RWPE2 (cell line): ENCODE data around the gene LPCAT4.
"Not testable (repeated sequence)": the region's sequence is repeated elsewhere in the genome, so short reads cannot be mapped to it uniquely, and the experiment has no call there.

Experiments
- ATAC-seq: fragments of 200-7000 bp; cut with Tn5 transposase; 3 replicates; pipeline ENCODE4 v1.9.1; 2021; ENCODE audit warnings: low read depth
- DNase-seq: peaks from one replicate; pipeline ENCODE4 v3.0.0-alpha.2; 2020; ENCODE audit warnings: low spot score
- H3K27ac ChIP-seq: fragments of 450-650 bp; 2 replicates; pipeline ENCODE4 v1.5.1; 2017; ENCODE audit warnings: mild to moderate bottlenecking; ENCODE audit not compliant: poor library complexity, severe bottlenecking
- H3K27me3 ChIP-seq: fragments of 250-450 bp; sonication (Bioruptor Pico); 2 replicates; pipeline ENCODE4 v1.5.1; 2021; ENCODE audit warnings: mild to moderate bottlenecking, moderate library complexity; ENCODE audit not compliant: insufficient read depth, poor library complexity, severe bottlenecking
- H3K36me3 ChIP-seq: fragments of 250-450 bp; sonication (Bioruptor Pico); 2 replicates; pipeline ENCODE4 v1.5.1; 2020; ENCODE audit warnings: low read depth, mild to moderate bottlenecking, moderate library complexity
- H3K4me1 ChIP-seq: fragments of 250-450 bp; sonication (Bioruptor Pico); 2 replicates; pipeline ENCODE4 v1.5.1; 2021; ENCODE audit warnings: mild to moderate bottlenecking, moderate library complexity; ENCODE audit not compliant: insufficient read depth, poor library complexity, severe bottlenecking
- H3K4me3 ChIP-seq: fragments of 250-450 bp; sonication (Bioruptor Pico); 2 replicates; pipeline ENCODE4 v1.5.1; 2021; ENCODE audit warnings: mild to moderate bottlenecking, moderate library complexity; ENCODE audit not compliant: severe bottlenecking
- H3K9me3 ChIP-seq: fragments of 250-450 bp; sonication (Bioruptor Pico); 2 replicates; pipeline ENCODE4 v1.5.1; 2021; ENCODE audit warnings: mild to moderate bottlenecking, moderate library complexity; ENCODE audit not compliant: severe bottlenecking
- TF ChIP-seq, protein P1 (sequence below): fragments of 450-650 bp; IDR thresholded peaks from one replicate; pipeline ENCODE4 v1.5.1; 2017; ENCODE audit warnings: mild to moderate bottlenecking, moderate library complexity; ENCODE audit not compliant: poor library complexity, severe bottlenecking

LPCAT4 gene, protein sequence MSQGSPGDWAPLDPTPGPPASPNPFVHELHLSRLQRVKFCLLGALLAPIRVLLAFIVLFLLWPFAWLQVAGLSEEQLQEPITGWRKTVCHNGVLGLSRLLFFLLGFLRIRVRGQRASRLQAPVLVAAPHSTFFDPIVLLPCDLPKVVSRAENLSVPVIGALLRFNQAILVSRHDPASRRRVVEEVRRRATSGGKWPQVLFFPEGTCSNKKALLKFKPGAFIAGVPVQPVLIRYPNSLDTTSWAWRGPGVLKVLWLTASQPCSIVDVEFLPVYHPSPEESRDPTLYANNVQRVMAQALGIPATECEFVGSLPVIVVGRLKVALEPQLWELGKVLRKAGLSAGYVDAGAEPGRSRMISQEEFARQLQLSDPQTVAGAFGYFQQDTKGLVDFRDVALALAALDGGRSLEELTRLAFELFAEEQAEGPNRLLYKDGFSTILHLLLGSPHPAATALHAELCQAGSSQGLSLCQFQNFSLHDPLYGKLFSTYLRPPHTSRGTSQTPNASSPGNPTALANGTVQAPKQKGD

DNA sequence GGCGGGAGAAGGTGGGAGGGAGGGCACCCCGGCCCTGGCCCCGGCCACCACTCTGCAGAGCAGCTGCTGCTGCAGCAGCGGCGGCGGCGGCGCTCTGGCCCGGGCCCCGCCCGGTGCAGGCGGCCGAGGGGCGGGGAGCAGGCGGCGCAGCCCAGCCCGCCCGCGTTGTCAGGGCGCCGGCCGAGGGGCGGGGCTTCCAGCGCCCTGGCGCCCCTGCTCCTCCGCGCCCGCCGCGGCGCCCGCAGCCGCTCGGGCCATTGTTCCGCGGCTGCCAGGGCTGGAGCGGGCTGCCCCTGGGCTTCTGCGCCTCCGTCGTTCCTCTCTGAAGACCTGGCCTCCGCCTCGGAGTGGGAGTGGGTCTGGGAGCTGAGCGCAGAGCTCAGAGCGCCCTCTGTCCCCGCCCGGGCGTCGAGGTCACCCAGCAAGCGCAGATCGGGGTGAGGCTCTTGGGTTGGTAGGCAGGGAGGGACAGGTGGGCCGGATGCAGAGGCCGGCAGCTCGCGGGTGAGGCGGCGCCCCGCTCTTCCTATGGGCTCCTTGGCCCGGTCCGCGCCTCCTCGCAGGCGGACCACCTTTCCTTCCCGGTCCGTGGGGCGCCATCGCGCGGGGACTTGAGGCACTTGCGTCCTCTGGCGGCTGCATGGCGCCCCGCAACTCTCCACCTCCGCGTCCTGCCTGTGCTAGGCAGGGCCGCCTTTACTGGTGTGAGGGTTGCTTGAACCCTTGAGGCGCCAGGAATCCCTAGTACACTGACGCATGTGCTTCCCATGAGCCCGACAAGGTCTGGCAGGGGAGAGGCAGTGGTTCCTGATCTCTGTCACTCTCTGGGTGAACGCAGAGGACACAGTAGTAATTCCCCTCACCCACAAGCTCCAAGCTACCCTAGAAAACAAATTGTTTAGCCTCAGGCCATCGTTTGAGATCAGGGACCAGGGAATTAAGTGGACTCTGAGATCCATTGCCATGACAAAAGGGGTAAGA, at the start of gene LPCAT4:
TSS of gene LPCAT4 (minus strand) at position 96 of the 981 bp plus-strand sequence. CDS start 96 bp downstream, outside the sequence.
- TF ChIP-seq, protein P1, sequence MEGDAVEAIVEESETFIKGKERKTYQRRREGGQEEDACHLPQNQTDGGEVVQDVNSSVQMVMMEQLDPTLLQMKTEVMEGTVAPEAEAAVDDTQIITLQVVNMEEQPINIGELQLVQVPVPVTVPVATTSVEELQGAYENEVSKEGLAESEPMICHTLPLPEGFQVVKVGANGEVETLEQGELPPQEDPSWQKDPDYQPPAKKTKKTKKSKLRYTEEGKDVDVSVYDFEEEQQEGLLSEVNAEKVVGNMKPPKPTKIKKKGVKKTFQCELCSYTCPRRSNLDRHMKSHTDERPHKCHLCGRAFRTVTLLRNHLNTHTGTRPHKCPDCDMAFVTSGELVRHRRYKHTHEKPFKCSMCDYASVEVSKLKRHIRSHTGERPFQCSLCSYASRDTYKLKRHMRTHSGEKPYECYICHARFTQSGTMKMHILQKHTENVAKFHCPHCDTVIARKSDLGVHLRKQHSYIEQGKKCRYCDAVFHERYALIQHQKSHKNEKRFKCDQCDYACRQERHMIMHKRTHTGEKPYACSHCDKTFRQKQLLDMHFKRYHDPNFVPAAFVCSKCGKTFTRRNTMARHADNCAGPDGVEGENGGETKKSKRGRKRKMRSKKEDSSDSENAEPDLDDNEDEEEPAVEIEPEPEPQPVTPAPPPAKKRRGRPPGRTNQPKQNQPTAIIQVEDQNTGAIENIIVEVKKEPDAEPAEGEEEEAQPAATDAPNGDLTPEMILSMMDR: peak; percentile 100
- Histone ChIP-seq H3K36me3 (peaks cover 17% of the 10 kb centered on the region), H3K27ac (peak within 1 kb of the TSS; percentile 81), H3K27me3 (no peaks in the 10 kb centered on the region), H3K9me3 (no peaks in the 10 kb centered on the region), H3K4me1 (peaks cover 5% of the 10 kb centered on the region), H3K4me3 (peak within 1 kb of the TSS; percentile 59)
- ATAC-seq (peak; percentile 77), DNase-seq (peak; percentile 95)

DNA sequence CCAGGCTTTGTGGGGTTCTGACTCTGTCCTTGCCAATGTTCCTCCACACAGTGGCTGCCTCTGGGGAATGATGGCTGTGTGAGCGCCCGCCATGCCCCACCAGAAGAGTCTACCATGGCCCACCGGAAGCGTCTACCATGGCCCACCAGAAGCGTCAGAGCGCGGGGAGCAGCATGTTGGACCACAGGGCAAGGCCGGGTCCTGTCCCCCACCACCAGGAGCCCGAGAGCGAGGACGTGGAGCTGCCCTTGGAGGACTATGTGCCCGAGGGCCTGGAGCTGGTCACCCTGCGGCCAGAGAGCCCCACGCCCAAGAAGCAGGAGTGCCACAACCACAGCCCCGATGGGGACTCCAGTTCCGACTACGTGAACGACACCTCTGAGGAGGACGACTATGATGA, 42.5 kb upstream of the LPCAT4 start:
- not testable (repeated sequence) for H3K36me3 ChIP-seq, ATAC-seq, H3K9me3 ChIP-seq, DNase-seq, H3K4me3 ChIP-seq, H3K27me3 ChIP-seq, H3K4me1 ChIP-seq, H3K27ac ChIP-seq

DNA sequence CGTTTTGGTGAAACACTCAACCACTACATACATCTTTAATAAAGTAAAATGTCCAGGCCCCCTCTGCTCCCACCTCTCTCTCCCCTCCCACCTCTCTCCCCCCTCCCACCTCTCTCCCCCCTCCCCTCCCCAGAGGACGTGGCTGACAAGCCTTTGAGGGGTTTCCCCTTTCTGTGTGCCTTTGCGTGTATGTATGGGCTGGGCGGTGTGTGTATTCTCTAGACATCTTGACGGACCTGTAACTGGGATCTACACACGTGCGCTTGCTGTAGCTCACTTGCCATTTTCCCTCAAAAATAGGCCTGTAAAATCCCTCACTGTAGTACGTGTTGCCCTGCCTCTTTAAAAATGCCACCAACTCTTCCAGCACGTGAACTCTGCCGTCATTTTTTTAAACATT, 42.0 kb upstream of the LPCAT4 start:
- H3K4me3 ChIP-seq, DNase-seq, H3K9me3 ChIP-seq, H3K27ac ChIP-seq, H3K27me3 ChIP-seq, H3K36me3 ChIP-seq, H3K4me1 ChIP-seq, ATAC-seq: not testable (repeated sequence)

DNA sequence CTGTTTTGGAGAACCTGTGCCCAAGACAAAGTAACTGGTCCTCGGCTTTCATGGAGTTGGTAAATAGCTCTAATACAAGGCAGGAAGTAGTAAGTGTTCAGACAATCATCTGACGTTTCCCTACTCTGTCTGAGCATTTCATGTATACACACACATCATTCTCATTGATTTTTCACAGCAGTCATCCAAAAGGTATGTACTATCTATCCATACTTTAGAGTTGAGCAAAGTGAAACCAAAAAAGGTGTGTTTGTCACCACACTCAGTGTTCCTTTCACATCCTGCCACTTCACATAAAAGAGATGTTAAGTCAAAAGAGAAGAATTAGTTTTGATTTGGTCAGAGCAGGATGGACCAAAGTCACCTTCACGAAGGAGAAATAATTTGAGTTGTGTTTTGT, 36.9 kb upstream of the LPCAT4 start:
- peak; percentile 58 for ATAC-seq
- not testable (repeated sequence) for H3K27ac ChIP-seq

DNA sequence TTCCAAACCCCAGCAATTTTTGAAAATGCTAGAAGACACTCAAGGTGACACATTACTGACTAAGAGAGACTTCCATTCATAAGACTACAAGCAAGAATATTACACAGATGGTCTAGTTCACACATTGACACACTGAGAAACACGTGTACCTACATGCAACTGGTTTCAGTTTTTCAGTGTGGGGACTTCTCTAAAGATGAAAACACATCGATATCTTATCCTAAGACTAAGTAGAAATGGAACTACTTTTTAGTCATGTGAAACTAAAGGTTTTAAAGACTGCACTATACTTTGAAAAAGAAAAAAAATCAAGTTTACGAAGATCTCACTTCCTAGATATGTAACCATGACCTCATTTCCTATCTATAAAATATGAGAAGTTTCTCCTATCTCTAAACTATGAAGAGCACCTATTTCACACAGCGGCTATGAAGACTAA, 36.2 kb upstream of the LPCAT4 start:
- ATAC-seq, H3K36me3 ChIP-seq, H3K27ac ChIP-seq, H3K9me3 ChIP-seq, DNase-seq, H3K4me1 ChIP-seq, H3K4me3 ChIP-seq, H3K27me3 ChIP-seq: not testable (repeated sequence)

More for the DNA sequence above, 36.9 kb upstream of the LPCAT4 start:
- H3K9me3 ChIP-seq, H3K36me3 ChIP-seq, H3K4me1 ChIP-seq, H3K27me3 ChIP-seq, DNase-seq, H3K4me3 ChIP-seq: not testable (repeated sequence)

DNA sequence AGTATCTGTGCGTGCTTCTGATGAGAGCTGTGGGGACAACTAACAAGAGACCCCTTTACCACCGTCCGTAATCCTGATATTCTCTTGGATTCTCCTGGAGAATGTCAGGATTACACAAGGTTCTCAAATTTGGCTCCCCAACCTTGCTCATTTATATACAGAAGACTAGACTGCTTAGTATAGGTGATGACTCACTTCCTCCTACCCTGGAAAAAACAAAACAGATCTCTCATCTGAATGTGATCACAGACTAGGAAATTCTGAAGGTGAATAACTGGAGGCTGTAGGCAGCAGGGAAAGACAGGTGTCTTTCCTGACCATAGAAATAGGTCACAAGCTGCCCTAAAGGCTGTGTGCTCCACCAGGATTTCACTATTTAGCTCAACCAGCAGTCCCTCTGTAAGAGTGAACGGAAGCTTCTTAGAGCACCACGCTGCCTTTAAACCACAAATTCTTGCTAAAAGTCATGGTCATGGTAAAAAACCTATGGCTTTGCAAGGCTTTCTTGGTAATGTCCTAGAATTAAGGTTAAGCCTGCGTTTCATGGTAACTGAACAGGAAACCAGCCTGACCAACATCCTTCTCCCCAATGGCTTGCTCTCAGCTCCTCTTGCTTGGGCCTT, 30.8 kb upstream of the LPCAT4 start:
- peak; percentile 83 for ATAC-seq
- H3K27ac ChIP-seq, H3K9me3 ChIP-seq, H3K4me3 ChIP-seq, DNase-seq, H3K36me3 ChIP-seq, H3K4me1 ChIP-seq, H3K27me3 ChIP-seq: not testable (repeated sequence)

DNA sequence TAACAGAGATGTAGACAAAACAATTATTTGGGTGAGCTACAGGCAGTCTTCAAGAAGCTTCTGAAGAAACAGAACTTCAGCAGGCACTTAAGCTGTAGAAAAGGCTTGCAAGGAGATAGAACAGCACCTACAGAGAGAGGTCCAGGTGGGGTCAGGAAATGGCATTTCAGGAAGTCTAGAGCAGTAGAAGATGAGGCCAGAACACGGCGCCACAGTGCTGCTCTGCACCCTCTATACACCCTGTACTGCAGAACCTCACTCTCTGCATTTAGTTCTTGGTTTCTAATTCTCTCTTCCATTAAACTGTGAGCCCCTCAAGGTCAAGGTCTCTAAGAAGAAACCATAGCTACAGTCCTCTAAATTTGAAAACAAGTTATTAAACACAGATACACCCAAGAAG, 26.0 kb upstream of the LPCAT4 start:
- H3K36me3 ChIP-seq, H3K4me3 ChIP-seq, ATAC-seq, H3K9me3 ChIP-seq, H3K4me1 ChIP-seq, H3K27me3 ChIP-seq, DNase-seq, H3K27ac ChIP-seq: not testable (repeated sequence)

DNA sequence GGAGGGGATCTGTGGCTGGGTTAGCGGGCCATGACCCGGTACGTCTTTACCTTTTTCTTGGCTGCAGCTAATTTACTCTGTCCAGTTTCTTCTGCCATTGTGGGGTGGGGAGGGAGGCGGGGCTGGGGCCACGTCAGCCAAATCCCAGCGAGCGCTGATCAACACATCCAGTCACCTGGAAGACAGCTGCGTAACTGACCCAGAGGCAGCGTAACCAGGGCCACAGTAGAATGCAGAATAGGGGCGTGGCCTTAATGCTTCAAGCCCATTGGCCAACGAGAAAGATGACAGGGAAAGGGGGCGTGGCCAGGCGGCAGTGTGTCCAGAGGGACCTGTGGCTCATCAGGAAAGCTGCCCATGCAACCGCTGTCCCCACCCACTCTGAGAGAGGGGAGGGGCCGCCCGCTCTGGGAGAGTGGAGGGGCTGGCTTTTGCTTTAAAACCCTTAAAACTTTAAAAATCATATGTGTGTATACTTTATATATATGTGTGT, 22.6 kb upstream of the LPCAT4 start:
- not testable (repeated sequence) for DNase-seq, H3K27ac ChIP-seq, H3K27me3 ChIP-seq, H3K4me3 ChIP-seq, H3K9me3 ChIP-seq, H3K4me1 ChIP-seq, H3K36me3 ChIP-seq
- 0 out of 3 replicates have a peak, but pooled peaks have one; percentile 23 for ATAC-seq

DNA sequence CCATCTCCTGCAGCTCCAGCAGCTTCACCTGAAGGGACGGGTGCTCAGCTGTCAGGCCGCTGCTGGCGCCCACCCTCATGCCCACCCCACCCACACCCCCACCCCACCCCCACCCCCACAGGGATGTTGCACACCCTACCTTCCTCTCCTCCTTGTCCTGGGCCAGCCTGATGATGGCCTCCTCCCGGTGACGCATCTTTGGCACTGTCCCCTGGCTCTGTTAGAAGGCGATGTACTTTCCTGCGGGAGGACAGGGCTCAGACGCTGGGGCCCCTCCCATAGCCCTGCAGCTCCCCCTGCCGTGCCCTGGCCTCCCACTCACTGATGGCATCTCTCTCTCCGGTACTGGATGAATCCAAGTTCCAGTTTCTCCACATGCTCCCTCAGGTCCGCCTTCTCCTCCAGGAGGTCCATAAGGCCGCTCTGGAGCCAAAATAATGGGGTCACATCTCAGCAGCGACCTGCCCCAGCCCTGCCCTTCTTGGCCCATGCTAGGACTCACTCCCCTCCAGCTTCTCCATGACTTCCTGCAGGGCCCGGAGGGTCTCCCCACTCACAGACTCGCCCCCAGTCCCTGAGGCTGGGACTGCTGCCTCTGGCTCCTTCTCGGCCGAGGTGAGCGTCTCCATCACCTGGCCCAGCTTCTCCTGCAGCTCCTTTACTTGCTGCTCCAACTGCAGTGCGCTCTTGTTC, 15.0 kb upstream of the LPCAT4 start:
- H3K27ac ChIP-seq, H3K4me3 ChIP-seq, H3K9me3 ChIP-seq, ATAC-seq, DNase-seq, H3K4me1 ChIP-seq, H3K27me3 ChIP-seq, H3K36me3 ChIP-seq: not testable (repeated sequence)
